Mucosa of descending colon (tissue), 3 donors: ENCODE results near the gene NUMBL. TPM values are rescaled to one million over a fixed set of nuclear protein-coding genes. Genes with fewer than 3 reads are reported as not detected.
A peak's percentile ranks its signal among the peaks of the same experiment; 100 is the strongest.
"Not testable (repeated sequence)": the region's sequence is repeated elsewhere in the genome, so short reads cannot be mapped to it uniquely, and the experiment has no call there.

Experiments used
- ATAC-seq: fragments of 200-7000 bp; cut with Tn5 transposase; one replicate; pipeline ENCODE4 v1.9.1; 2020; ENCODE audit warnings: mild to moderate bottlenecking, moderate library complexity
- DNase-seq, 3 donors: peaks; one replicate each; pipeline ENCODE4 v3.0.0-alpha.2; 2020
- H3K36me3 ChIP-seq: fragments of 200-600 bp; one replicate; pipeline ENCODE4 v1.8.0; 2021; ENCODE audit warnings: low read depth, mild to moderate bottlenecking
- H3K4me1 ChIP-seq: fragments of 200-600 bp; one replicate; pipeline ENCODE4 v1.8.0; 2021; ENCODE audit warnings: low read depth, mild to moderate bottlenecking
- H3K4me3 ChIP-seq: fragments of 200-600 bp; one replicate; pipeline ENCODE4 v1.8.0; 2021; ENCODE audit warnings: mild to moderate bottlenecking
- H3K9me3 ChIP-seq: fragments of 200-600 bp; one replicate; pipeline ENCODE4 v1.8.0; 2021; ENCODE audit warnings: mild to moderate bottlenecking
- intact Hi-C, 2 donors: fragments of 100-400 bp; cut with DNase I in 1 of 2; cut with micrococcal nuclease in 1 of 2; formaldehyde crosslinking; loops; one replicate each; pipeline versions ENCODE4 v1.11.0 to v1.11.1; 2022; cut with DNase I, micrococcal nuclease
- total RNA-seq, 3 donors: library from RNA; stranded (reverse); fragmentation: NEBNext Ultra II Directional in 2 of 3; extraction: Animal tissue kit (Norgen Biotek cat#: 25700) in 2 of 3; gene quantifications; one replicate each; pipeline versions ENCODE4 v1.2.1 to v1.2.4, GENCODE V29; 2021 to 2023
- TF ChIP-seq, protein P1 (sequence below): fragments of 200-600 bp; IDR thresholded peaks from one replicate; pipeline ENCODE4 v1.8.0; 2022; ENCODE audit warnings: antibody characterized with exemption, mild to moderate bottlenecking
- donor health status: DM: no; HTN: no; CAD: no; lungs with moderate emphysema.
- donor health status: DM: no; HTN: no; CAD: no.
- donor health status: DM: no; HTN: yes; CAD: no.

Gene NUMBL
- total RNA-seq, 3 donors from 2014 or later = 10.2 to 39.7 (median 16.9) TPM

- ATAC-seq = no peak
- DNase-seq = no peak
- TF ChIP-seq, protein P1, sequence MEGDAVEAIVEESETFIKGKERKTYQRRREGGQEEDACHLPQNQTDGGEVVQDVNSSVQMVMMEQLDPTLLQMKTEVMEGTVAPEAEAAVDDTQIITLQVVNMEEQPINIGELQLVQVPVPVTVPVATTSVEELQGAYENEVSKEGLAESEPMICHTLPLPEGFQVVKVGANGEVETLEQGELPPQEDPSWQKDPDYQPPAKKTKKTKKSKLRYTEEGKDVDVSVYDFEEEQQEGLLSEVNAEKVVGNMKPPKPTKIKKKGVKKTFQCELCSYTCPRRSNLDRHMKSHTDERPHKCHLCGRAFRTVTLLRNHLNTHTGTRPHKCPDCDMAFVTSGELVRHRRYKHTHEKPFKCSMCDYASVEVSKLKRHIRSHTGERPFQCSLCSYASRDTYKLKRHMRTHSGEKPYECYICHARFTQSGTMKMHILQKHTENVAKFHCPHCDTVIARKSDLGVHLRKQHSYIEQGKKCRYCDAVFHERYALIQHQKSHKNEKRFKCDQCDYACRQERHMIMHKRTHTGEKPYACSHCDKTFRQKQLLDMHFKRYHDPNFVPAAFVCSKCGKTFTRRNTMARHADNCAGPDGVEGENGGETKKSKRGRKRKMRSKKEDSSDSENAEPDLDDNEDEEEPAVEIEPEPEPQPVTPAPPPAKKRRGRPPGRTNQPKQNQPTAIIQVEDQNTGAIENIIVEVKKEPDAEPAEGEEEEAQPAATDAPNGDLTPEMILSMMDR = no peak
- intact Hi-C loops = no loop called here
- Histone ChIP-seq H3K9me3 (no peaks in the 10 kb centered on the region), H3K4me1 (peaks cover 5% of the 10 kb centered on the region), H3K4me3 (no peak overlapping the region), H3K36me3 (no peaks in the 10 kb centered on the region)
These were observed 31.3 kb downstream of the NUMBL start for GRCh38 chr19:40659116-40659515.

- ATAC-seq (no peak), DNase-seq (no peak)
- no peaks in the 10 kb centered on the region for H3K36me3 ChIP-seq
- TF ChIP-seq, protein P1 = no peak
- intact Hi-C loops = no loop called here
- no peaks in the 10 kb centered on the region for H3K9me3 ChIP-seq
- H3K4me3 ChIP-seq = no peak overlapping the region
- H3K4me1 ChIP-seq = no peaks in the 10 kb centered on the region
These were observed 32.4 kb downstream of the NUMBL start for GRCh38 chr19:40658031-40658430.

DNA sequence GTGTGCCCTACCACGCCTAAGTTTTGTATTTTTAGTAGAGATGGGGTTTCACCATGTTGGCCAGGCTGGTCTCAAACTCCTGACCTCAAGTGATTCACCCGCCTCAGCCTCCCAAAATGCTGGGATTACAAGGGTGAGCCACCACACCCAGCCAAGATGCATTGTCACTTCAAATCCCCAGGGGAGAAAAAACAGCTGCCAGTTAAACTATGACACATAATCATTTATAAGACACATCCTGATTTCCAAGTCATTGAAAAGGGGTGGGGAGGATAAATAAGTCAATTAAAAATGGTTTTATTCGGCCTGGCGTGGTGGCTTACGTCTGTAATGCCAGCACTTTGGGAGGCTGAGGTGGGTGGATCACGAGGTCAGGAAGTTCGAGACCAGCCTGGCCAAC, 34.8 kb downstream of the NUMBL start:
- DNase-seq, H3K36me3 ChIP-seq, H3K4me3 ChIP-seq, H3K9me3 ChIP-seq, ATAC-seq, H3K4me1 ChIP-seq, intact Hi-C loops: not testable (repeated sequence)

GRCh38 chr19:40652303-40652702, 38.1 kb downstream of the NUMBL start:
- H3K4me3 ChIP-seq, ATAC-seq, intact Hi-C loops, H3K9me3 ChIP-seq, DNase-seq, H3K36me3 ChIP-seq, H3K4me1 ChIP-seq: not testable (repeated sequence)

DNA sequence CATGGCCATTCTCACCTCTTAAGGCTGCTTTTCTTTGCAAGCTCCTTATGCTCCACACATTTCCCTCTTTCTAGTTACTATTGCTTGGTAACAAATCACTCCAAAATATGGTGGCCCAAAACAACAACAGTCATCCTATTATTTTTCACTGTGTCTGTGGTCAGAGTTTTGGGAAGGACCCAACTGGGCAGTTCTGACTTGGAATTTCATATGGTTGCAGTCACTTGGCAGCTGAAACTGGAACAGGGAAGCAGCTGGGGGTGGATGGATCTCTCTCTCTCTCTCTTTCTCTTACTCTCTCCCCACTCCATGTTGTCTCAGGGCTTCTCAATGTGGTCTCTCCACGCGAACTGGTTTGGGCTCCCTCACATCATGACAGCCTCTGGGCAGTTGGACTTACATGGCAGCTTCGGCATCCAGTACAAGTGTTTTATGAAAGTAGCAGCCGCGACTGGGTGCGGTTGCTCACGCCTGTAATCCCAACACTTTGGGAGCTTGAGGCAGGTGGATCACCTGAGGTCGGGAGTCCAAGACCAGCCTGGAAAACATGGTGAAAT, 39.6 kb downstream of the NUMBL start:
- no peak for DNase-seq
- intact Hi-C loops = no loop called here

DNA sequence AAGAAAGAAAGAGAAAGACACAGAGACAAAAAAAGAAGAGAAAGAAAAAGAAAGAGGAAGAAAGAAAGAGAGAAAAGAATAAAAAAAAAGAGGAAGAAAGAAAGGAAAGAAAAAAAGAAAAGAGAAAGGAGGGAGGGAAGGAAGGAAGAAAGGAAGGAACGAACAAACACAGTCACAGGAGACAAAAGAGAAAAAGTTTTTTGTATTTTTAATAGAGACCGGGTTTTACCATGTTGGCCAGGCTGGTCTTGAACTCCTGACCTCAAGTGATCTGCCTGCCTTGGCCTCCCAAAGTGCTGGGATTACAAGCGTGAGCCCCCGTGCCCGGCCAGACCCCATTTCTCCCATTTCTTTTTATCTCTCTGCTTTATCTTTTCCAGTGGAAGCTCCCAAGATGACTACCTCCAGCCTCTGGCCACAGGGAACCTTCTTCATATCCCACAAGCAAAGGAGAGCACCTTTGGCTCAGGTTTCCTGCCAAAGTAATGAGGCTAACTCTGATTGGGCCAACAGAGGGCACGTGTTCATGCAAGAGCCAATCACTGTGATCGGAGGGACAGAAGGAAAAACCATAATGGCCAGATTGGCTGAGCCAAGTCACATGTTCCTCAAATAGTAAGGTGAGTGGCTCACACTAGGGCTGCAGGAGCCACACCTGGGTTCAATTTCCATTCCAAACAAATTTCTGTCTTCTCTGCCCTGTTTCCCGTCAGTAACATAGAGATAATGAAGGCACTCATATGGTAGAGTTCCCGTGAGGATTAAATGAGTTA, 40.4 kb downstream of the NUMBL start:
- intact Hi-C loops, H3K36me3 ChIP-seq, H3K4me1 ChIP-seq, DNase-seq, H3K9me3 ChIP-seq, ATAC-seq, H3K4me3 ChIP-seq: not testable (repeated sequence)

More for the DNA sequence above, 39.6 kb downstream of the NUMBL start:
- TF ChIP-seq, protein P1 = no peak
- Histone ChIP-seq H3K9me3 (no peaks in the 10 kb centered on the region), H3K4me1 (no peaks in the 10 kb centered on the region), H3K36me3 (no peaks in the 10 kb centered on the region), H3K4me3 (no peak overlapping the region)
- ATAC-seq = peak; percentile 23

DNA sequence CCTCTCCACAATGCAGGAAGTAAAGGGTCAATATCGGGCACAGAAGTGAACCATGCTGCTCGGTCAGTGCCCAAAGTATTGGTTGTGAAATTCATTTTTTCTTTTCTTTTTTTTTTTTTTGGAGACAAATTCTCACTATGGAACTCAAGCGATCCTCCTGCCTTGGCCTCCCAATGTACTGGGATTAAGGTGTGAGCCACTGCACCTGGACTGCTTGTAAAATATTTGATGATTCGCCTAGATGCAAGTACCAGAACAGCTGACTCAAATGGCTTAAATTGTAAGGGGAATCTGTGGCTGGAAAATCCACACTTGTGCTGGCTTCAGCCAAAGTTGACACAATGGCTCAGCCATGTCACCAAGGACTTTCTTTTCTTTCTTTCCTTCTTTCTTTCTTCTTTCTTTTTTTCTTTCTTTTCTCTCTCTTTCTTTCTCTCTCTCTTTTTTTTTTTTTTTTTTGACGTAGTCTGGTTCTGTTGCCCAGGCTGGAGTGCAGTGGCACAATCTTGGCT, 43.7 kb downstream of the NUMBL start:
- intact Hi-C loops = no loop called here
- ATAC-seq (no peak), DNase-seq (no peak)
- no peaks in the 10 kb centered on the region for H3K9me3 ChIP-seq
- TF ChIP-seq, protein P1 = no peak
- H3K4me3 ChIP-seq = no peak overlapping the region
- no peaks in the 10 kb centered on the region for H3K4me1 ChIP-seq
- H3K36me3 ChIP-seq = no peaks in the 10 kb centered on the region
